Karpas-422 (cell line): ENCODE results near the gene DLL4. TPM values are rescaled to one million over a fixed set of nuclear protein-coding genes. Genes with fewer than 3 reads are reported as not detected.
"Not testable (repeated sequence)": the region's sequence is repeated elsewhere in the genome, so short reads cannot be mapped to it uniquely, and the experiment has no call there.

Experiments used
- DNase-seq: peaks from one replicate; pipeline ENCODE4 v3.0.0-alpha.2; 2015
- H2AFZ ChIP-seq: fragments of 200-600 bp; sonication (generic); 2 replicates; pipeline ENCODE4 v1.6.1; 2014; ENCODE audit warnings: antibody characterized with exemption, low read length, mixed read lengths
- H3K27ac ChIP-seq: fragments of 200-600 bp; sonication (generic); 2 replicates; pipeline ENCODE4 v1.5.1; 2014; ENCODE audit warnings: mild to moderate bottlenecking, low read length, moderate library complexity
- H3K27me3 ChIP-seq: fragments of 200-600 bp; sonication (generic); 2 replicates; pipeline ENCODE4 v1.6.1; 2014; ENCODE audit warnings: low read length, mixed read lengths
- H3K36me3 ChIP-seq: fragments of 200-600 bp; sonication (generic); 2 replicates; pipeline ENCODE4 v1.6.1; 2014; ENCODE audit warnings: low read length, mixed read lengths; ENCODE audit not compliant: insufficient read depth
- H3K4me1 ChIP-seq: fragments of 200-600 bp; sonication (generic); 2 replicates; pipeline ENCODE4 v1.6.1; 2014; ENCODE audit warnings: mild to moderate bottlenecking, low read length, mixed read lengths
- H3K4me2 ChIP-seq: fragments of 200-600 bp; sonication (generic); 2 replicates; pipeline ENCODE4 v1.6.1; 2014; ENCODE audit warnings: low read length, low read depth, mild to moderate bottlenecking; ENCODE audit not compliant: poor library complexity, severe bottlenecking
- H3K4me3 ChIP-seq: fragments of 200-600 bp; sonication (generic); 2 replicates; pipeline ENCODE4 v1.5.1; 2014; ENCODE audit warnings: mild to moderate bottlenecking, antibody characterized with exemption, low read length, mixed read lengths
- H3K79me2 ChIP-seq: fragments of 200-600 bp; sonication (generic); 2 replicates; pipeline ENCODE4 v1.6.1; 2014; ENCODE audit warnings: mild to moderate bottlenecking, low read length, mixed read lengths
- H3K9ac ChIP-seq: fragments of 200-600 bp; sonication (generic); 2 replicates; pipeline ENCODE4 v1.6.0; 2014; ENCODE audit warnings: low read length
- H3K9me2 ChIP-seq: fragments of 200-600 bp; sonication (generic), shearing (Covaris generic); replicated peaks from 2 replicates; pipeline ENCODE4 v1.6.0; 2014; ENCODE audit warnings: mild to moderate bottlenecking, low read length, moderate library complexity; ENCODE audit not compliant: insufficient read depth
- H3K9me3 ChIP-seq: fragments of 300-700, 200-600 bp; sonication (generic); 2 replicates; pipeline ENCODE4 v1.6.1; 2014; ENCODE audit warnings: low read length, mixed read lengths
- H4K20me1 ChIP-seq: fragments of 200-600 bp; sonication (generic); 2 replicates; pipeline ENCODE4 v1.6.1; 2014; ENCODE audit warnings: mild to moderate bottlenecking, antibody characterized with exemption, low read length, low read depth; ENCODE audit not compliant: insufficient read depth
- total RNA-seq: library from RNA; depleted of rRNA; stranded (reverse); fragments of >200 nt; shearing (Covaris generic); gene quantifications from 2 replicates; pipeline ENCODE4 v1.2.3, GENCODE V29; 2014; ENCODE audit warnings: low replicate concordance

The DLL4 gene
- total RNA-seq, 1 experiment from 2014 or later: not detected

DNA sequence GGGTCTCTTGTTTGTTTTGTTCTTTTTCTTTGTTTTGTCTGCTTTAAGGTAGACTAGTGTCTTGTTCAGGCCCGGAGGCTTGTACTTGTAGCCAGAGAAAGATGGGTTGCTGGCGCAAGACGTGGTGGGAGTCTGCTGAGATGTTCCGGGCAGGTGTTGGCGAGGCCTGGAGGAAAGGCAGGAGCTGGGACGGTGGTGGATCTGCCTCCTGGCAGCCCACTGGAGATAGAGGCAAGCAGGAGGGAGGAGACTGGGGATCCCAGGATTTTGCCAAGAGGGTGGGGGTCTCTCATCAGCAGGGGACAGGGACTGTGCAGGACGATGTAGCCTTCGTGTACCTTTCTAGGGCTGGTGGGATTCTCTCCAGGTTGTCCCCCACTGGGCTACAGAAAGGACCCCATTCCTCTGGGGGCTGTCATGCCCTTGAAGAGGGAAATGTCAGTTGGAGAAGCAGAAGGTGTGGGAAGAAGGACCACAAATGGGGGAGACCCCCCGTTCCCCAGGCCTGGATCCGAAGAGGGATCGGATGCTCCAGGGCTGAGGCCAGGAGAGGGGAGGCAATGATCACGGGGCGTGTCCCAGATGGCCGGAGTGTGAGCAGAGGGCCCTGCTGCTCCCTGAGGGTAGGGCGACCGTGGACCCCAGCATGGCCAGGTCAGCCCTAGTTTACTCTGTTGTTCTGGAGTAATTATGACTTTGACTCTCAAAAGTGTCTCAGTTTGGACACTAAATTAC lies 31.2 kb downstream of the DLL4 start:
- Histone ChIP-seq H3K4me1 (peaks cover 7% of the 10 kb centered on the region; the same call in 1 of the 2 replicates), H3K9me2 (no peaks in the 10 kb centered on the region), H3K4me3 (no peak overlapping the region), H3K36me3 (no peaks in the 10 kb centered on the region), H2AFZ (no peak overlapping the region), H3K79me2 (no peaks in the 10 kb centered on the region), H3K9me3 (no peaks in the 10 kb centered on the region), H3K4me2 (no peak overlapping the region), H3K27me3 (no peaks in the 10 kb centered on the region), H3K9ac (no peak overlapping the region), H3K27ac (no peak overlapping the region), H4K20me1 (no peaks in the 10 kb centered on the region)
- DNase-seq: no peak

DNA sequence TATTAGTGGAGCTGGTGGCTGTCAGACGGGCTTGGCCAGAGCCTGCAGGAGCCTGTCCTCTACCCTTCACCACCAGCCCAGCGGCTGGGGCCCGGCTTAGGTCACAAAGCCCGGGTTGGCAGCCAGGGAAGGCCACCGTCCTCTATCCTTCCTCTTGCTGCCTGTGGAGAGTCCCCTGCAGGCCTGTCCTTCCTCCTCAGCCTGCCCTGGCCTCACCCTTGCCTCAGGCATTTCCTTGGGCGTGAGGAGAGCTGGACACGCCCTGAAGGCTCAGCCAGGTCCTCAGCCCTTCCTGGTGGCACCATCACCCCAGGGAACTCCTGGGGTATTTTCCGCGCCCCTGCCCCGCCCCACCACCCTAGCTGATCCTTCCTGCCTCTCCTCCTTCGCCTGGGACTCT lies 31.8 kb downstream of the DLL4 start:
- H3K27me3 ChIP-seq: no peaks in the 10 kb centered on the region
- H3K27ac ChIP-seq: no peak overlapping the region
- H2AFZ ChIP-seq: no peak overlapping the region
- no peaks in the 10 kb centered on the region for H4K20me1 ChIP-seq
- H3K9ac ChIP-seq: no peak overlapping the region
- no peaks in the 10 kb centered on the region for H3K79me2 ChIP-seq
- H3K4me1 ChIP-seq: peaks cover 7% of the 10 kb centered on the region; the same call in 1 of the 2 replicates
- H3K4me3 ChIP-seq: no peak overlapping the region
- no peaks in the 10 kb centered on the region for H3K36me3 ChIP-seq
- H3K9me3 ChIP-seq: no peaks in the 10 kb centered on the region
- no peaks in the 10 kb centered on the region for H3K9me2 ChIP-seq
- no peak for DNase-seq
- no peak overlapping the region for H3K4me2 ChIP-seq

- not testable (repeated sequence) for DNase-seq, H3K4me2 ChIP-seq, H3K27me3 ChIP-seq, H3K4me1 ChIP-seq, H3K36me3 ChIP-seq, H3K4me3 ChIP-seq, H3K27ac ChIP-seq, H3K79me2 ChIP-seq, H4K20me1 ChIP-seq, H2AFZ ChIP-seq, H3K9me2 ChIP-seq, H3K9me3 ChIP-seq, H3K9ac ChIP-seq
Measured at GRCh38 chr15:40961740-40962139, 32.6 kb downstream of the DLL4 start.

GRCh38 chr15:40962317-40962716 lies 33.2 kb downstream of the DLL4 start:
- not testable (repeated sequence) for H4K20me1 ChIP-seq, H3K4me3 ChIP-seq, H3K27ac ChIP-seq, H3K4me2 ChIP-seq, H3K9ac ChIP-seq, H2AFZ ChIP-seq, DNase-seq, H3K27me3 ChIP-seq, H3K79me2 ChIP-seq, H3K9me3 ChIP-seq, H3K9me2 ChIP-seq, H3K4me1 ChIP-seq, H3K36me3 ChIP-seq

GRCh38 chr15:40963201-40963600 lies 34.1 kb downstream of the DLL4 start:
- Histone ChIP-seq H3K4me1 (no peaks in the 10 kb centered on the region), H3K9ac (no peak overlapping the region), H3K4me2 (no peak overlapping the region), H3K9me2 (no peaks in the 10 kb centered on the region), H3K4me3 (no peak overlapping the region), H3K27me3 (no peaks in the 10 kb centered on the region), H3K36me3 (no peaks in the 10 kb centered on the region), H2AFZ (no peak overlapping the region), H3K9me3 (no peaks in the 10 kb centered on the region), H3K27ac (no peak overlapping the region), H4K20me1 (no peaks in the 10 kb centered on the region), H3K79me2 (no peaks in the 10 kb centered on the region)
- no peak for DNase-seq

DNA sequence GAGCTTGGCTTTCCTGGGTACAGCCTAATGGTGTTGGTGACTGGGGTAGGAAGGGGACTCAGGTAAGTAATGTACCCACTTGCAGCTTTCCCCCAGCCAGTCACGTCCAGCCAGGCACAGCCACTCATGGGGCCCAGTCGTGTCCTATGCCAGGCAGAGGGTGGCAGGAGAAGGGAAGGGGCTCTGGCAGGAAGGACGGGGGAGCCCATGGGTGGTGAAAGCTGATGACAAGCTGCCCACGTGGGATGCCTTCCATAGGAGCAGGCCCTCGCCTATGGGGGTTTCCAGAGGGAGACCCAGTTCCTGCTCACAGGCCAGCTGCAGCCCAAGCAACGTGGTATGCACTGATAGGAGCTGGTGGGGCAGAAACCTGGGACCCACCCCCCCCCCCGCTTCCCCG lies 34.9 kb downstream of the DLL4 start:
- no peaks in the 10 kb centered on the region for H3K79me2 ChIP-seq
- H3K9me2 ChIP-seq: no peaks in the 10 kb centered on the region
- no peaks in the 10 kb centered on the region for H3K9me3 ChIP-seq
- no peak overlapping the region for H3K4me3 ChIP-seq
- H3K9ac ChIP-seq: no peak overlapping the region
- H3K4me2 ChIP-seq: no peak overlapping the region
- no peak overlapping the region for H3K27ac ChIP-seq
- H2AFZ ChIP-seq: no peak overlapping the region
- H3K36me3 ChIP-seq: no peaks in the 10 kb centered on the region
- no peaks in the 10 kb centered on the region for H3K4me1 ChIP-seq
- H4K20me1 ChIP-seq: no peaks in the 10 kb centered on the region
- no peak for DNase-seq
- H3K27me3 ChIP-seq: no peaks in the 10 kb centered on the region

DNA sequence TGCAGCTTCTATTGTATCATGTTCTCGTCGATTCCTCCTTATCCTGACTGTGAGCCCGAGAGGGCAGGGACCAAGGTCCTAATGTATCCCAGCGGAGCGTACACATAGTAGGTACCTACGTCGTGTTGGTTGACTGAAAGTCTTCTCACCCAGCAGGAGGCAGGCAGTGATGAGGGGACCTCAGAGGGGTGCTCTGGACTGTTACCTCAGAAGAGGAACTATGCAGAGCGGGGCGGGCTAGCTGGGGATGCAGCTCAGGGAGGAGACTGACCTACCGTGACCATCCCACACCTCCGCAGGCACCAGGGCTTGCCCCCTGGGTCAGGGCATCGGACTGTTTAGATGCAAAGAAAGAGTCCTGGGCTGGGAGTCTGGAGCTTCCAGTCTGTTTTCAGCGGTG lies 35.5 kb downstream of the DLL4 start:
- Histone ChIP-seq H3K27ac (no peak overlapping the region), H3K9me3 (no peaks in the 10 kb centered on the region), H3K4me3 (no peak overlapping the region), H3K79me2 (no peaks in the 10 kb centered on the region), H3K4me1 (no peaks in the 10 kb centered on the region), H3K27me3 (no peaks in the 10 kb centered on the region), H3K9ac (no peak overlapping the region), H2AFZ (no peak overlapping the region), H3K4me2 (no peak overlapping the region), H3K9me2 (no peaks in the 10 kb centered on the region), H3K36me3 (no peaks in the 10 kb centered on the region), H4K20me1 (no peaks in the 10 kb centered on the region)
- DNase-seq: no peak

DNA sequence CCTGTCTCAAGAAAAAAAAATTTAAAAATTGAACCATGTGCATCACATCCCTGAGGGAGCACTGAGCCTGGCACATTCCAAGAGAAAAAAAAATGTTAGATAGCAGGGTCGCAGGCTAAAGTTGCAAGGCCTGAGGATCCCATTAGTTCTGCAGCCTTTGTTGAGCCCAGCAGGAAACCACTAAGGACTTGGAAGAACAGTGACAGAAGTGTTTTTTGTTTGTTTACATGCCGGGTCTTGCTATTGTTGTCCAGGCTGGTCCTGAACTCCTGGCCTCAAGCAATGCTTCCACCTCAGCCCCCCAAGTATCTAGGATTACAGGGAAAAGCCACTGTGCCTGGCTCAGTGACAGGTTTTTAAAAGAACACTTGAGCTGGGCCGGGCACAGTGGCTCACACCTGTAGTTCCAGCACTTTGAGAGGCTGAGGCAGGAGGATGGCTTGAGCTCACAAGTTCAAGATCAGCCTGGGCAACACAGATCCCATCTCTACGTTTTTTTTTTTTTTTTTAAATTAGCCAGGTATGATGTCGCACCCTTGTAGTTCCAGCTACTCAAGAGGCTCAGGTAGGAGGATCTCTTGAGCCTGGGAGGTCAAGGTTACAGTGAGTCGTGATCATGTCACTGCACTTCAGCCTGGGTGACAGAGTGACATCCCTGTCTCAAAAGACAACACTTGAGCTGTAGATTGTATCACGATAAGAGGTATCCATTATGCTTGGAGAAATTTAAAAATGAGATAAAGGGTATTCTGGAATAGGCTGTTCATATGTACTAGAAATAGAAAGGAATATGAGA lies 39.3 kb downstream of the DLL4 start:
- no peaks in the 10 kb centered on the region for H3K9me3 ChIP-seq
- no peaks in the 10 kb centered on the region for H3K79me2 ChIP-seq

More for the DNA sequence above, 39.3 kb downstream of the DLL4 start:
- Histone ChIP-seq H3K4me2 (no peak overlapping the region), H4K20me1 (no peaks in the 10 kb centered on the region), H3K9me2 (no peaks in the 10 kb centered on the region), H3K27me3 (no peaks in the 10 kb centered on the region), H3K27ac (no peak overlapping the region), H3K4me1 (no peaks in the 10 kb centered on the region), H2AFZ (no peak overlapping the region), H3K36me3 (no peaks in the 10 kb centered on the region), H3K4me3 (no peak overlapping the region), H3K9ac (no peak overlapping the region)
- no peak for DNase-seq
